Progenitor cell of endocrine pancreas (in vitro differentiated cells): ENCODE measurements around the gene CHAC1. TPM values are rescaled to one million over a fixed set of nuclear protein-coding genes. Genes with fewer than 3 reads are reported as not detected.
A peak's percentile ranks its signal among the peaks of the same experiment; 100 is the strongest.
"Not testable (repeated sequence)": the region's sequence is repeated elsewhere in the genome, so short reads cannot be mapped to it uniquely, and the experiment has no call there.

Experiments
- DNase-seq: peaks from one replicate; pipeline ENCODE4 v3.0.0; 2021; ENCODE audit warnings: low spot score; ENCODE audit not compliant: unreplicated experiment
- H3K27ac Mint-ChIP-seq: 2 replicates; pipeline ENCODE4 v1.8.0; 2021; ENCODE audit warnings: mild to moderate bottlenecking, moderate library complexity, mixed read lengths
- H3K27me3 Mint-ChIP-seq: 2 replicates; pipeline ENCODE4 v1.8.0; 2021; ENCODE audit warnings: mixed read lengths
- H3K36me3 Mint-ChIP-seq: 2 replicates; pipeline ENCODE4 v1.8.0; 2022; ENCODE audit warnings: mixed read lengths; ENCODE audit not compliant: insufficient read depth
- H3K4me1 Mint-ChIP-seq: 2 replicates; pipeline ENCODE4 v1.8.0; 2021; ENCODE audit warnings: low read depth, mixed read lengths
- H3K4me3 Mint-ChIP-seq: 2 replicates; pipeline ENCODE4 v1.8.0; 2021; ENCODE audit warnings: low read depth, mild to moderate bottlenecking, moderate library complexity, mixed read lengths
- H3K9me3 Mint-ChIP-seq: 2 replicates; pipeline ENCODE4 v1.8.0; 2021; ENCODE audit warnings: low read depth, mixed read lengths
- total RNA-seq: library from RNA; stranded (reverse); gene quantifications from 2 replicates; pipeline ENCODE4 v1.2.1, GENCODE V29; 2021
- TF ChIP-seq, protein P1 (sequence below): fragments of 200-600 bp; sonication (generic); IDR thresholded peaks from one replicate; pipeline ENCODE4 v1.5.0; 2021; ENCODE audit warnings: antibody characterized with exemption, mild to moderate bottlenecking; ENCODE audit not compliant: unreplicated experiment

The CHAC1 gene
- total RNA-seq, 1 donor from 2014 or later, result 14.4 TPM

DNA sequence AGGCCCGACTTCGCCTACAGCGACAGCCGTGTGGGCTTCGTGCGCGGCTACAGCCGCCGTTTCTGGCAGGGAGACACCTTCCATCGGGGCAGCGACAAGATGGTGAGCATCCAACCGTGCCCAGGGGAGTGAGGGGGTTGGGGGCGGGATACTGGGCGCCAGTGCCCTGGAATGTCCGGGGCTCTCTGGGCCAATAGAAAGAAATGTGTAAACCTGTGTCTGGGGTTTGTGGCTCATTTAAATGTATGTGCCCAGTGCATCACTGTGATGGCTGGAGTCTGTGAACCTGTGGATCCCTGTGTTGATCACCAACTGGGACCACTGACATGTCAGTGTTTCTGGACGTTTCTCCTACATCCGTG is 423 bp downstream of the CHAC1 start:
- H3K9me3 Mint-ChIP-seq, result no peaks in the 10 kb centered on the region
- H3K4me1 Mint-ChIP-seq, result peaks cover 17% of the 10 kb centered on the region
- peak overlapping the region; percentile 88 for H3K4me3 Mint-ChIP-seq
- TF ChIP-seq, protein P1, sequence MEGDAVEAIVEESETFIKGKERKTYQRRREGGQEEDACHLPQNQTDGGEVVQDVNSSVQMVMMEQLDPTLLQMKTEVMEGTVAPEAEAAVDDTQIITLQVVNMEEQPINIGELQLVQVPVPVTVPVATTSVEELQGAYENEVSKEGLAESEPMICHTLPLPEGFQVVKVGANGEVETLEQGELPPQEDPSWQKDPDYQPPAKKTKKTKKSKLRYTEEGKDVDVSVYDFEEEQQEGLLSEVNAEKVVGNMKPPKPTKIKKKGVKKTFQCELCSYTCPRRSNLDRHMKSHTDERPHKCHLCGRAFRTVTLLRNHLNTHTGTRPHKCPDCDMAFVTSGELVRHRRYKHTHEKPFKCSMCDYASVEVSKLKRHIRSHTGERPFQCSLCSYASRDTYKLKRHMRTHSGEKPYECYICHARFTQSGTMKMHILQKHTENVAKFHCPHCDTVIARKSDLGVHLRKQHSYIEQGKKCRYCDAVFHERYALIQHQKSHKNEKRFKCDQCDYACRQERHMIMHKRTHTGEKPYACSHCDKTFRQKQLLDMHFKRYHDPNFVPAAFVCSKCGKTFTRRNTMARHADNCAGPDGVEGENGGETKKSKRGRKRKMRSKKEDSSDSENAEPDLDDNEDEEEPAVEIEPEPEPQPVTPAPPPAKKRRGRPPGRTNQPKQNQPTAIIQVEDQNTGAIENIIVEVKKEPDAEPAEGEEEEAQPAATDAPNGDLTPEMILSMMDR, result no peak
- peaks cover 52% of the 10 kb centered on the region for H3K27me3 Mint-ChIP-seq
- DNase-seq, result no peak
- peak overlapping the region; percentile 94 for H3K27ac Mint-ChIP-seq
- peaks cover 7% of the 10 kb centered on the region for H3K36me3 Mint-ChIP-seq

DNA sequence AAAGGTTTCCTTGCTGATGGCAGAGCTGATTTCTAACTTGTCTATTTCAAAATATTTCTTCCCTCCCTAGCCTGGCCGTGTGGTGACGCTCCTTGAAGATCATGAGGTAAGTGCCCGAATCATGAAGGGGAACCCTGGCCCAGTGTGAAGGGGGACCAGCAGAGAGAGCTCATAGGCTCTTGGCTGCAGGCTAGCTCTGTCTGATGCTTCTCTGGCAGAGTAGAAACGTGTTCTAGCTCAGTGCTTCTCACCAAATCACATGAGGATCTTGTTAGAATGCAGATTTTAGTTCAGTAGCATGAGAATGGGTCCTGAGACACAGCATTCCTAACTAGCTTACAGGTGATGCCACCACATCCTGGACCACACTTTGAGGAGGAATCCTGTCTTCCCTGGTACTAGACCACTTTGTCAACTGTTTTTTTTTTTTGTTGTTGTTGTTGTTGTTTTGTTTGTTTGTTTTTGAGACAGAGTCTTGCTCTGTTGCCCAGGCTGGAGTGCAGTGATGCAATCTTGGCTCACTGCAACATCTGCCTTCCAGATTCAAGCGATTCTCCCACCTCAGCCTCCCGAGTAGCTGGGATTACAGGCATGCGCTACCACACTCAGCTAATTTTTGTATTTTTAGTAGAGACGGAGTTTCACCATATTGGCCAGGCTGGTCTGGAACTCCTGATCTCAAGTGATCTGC is 1.0 kb downstream of the CHAC1 start:
- Mint-ChIP-seq H3K4me3 (peak overlapping the region; percentile 88), H3K4me1 (peaks cover 19% of the 10 kb centered on the region), H3K27me3 (peaks cover 49% of the 10 kb centered on the region), H3K27ac (peak overlapping the region; percentile 94)
- not testable (repeated sequence) for DNase-seq, H3K9me3 Mint-ChIP-seq, H3K36me3 Mint-ChIP-seq

DNA sequence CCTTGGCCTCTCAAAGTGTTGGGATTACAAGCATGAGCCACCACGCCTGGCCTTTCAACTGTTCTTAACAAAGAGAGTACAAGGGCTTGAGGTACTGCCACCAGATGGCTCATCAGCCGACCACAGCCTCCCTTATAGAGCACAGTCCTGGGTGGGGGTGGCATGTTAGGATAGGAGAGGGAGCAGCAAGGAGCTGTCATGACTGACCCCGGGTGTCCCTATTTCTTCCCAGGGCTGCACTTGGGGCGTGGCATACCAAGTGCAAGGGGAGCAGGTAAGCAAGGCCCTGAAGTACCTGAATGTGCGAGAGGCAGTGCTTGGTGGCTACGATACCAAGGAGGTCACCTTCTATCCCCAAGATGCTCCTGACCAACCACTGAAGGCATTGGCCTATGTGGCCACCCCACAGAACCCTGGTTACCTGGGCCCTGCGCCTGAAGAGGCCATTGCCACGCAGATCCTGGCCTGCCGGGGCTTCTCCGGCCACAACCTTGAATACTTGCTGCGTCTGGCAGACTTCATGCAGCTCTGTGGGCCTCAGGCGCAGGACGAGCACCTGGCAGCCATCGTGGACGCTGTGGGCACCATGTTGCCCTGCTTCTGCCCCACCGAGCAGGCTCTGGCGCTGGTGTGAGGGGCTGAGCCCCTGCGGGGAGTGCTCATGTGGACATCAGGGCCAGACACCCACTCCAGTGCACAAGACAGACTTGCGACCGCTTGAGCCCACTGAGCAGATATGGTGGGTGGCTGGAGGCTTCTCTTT is 2.1 kb downstream of the CHAC1 start:
- no peak overlapping the region for H3K27ac Mint-ChIP-seq
- no peaks in the 10 kb centered on the region for H3K9me3 Mint-ChIP-seq
- H3K4me1 Mint-ChIP-seq, result peaks cover 24% of the 10 kb centered on the region
- no peak for DNase-seq
- peak overlapping the region; percentile 88 for H3K4me3 Mint-ChIP-seq
- peaks cover 7% of the 10 kb centered on the region for H3K36me3 Mint-ChIP-seq
- H3K27me3 Mint-ChIP-seq, result peaks cover 50% of the 10 kb centered on the region
- TF ChIP-seq, protein P1, result no peak

DNA sequence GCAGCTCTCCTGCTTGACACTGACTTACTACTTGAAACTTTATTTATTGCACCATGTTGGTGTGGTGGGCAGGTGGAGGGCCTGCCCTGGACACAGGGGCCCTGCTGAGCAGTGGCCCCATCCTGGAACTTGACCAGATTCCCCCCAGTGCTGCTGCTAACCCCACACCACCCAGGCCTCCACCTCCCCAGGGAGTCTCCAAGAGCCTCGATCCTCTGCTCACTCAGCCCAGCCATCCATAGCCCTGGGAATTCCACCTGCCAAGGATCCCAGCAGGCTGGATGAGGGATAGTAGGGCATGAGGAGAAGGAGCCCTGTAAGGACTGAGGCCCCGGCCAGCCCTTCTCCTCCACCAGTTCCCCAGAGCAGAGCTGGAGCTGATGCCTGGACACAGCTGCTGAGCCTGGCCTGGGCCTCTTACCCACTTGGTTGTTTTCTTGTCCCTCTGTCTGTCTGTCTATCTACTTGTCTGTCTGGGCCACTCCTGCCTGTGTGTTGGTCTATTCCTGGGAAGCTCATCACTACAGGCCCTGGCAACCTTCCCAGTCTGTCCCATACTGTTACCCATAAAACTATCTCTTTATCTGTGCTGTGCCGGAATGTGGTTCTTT is 2.8 kb downstream of the CHAC1 start:
- no peak for DNase-seq
- Mint-ChIP-seq H3K4me3 (peak overlapping the region; percentile 58), H3K9me3 (no peaks in the 10 kb centered on the region), H3K27me3 (peaks cover 50% of the 10 kb centered on the region), H3K36me3 (peaks cover 7% of the 10 kb centered on the region), H3K4me1 (peaks cover 24% of the 10 kb centered on the region), H3K27ac (no peak overlapping the region)
- TF ChIP-seq, protein P1, result no peak

DNA sequence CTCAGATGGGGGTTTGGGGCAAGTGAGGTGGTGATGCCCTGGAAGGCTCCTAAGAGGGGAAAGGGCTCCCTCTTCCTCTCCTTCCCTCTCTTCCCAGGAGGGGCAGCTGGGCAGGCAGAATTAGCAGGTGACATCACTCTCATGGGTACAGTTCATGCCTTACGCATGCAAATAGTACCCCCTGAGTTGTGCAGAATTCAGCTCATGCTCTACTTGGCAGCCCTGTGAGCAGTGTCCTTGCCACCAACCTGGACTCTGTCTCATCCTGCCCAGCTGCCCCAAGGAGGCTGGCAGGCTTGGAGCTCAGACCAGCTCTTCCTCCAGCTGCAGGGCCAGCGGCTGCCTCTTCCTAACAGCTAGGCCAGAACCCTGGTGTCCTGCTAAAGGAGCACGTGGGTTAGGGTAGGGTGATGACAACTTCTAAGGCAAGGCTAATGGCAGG is 3.3 kb downstream of the CHAC1 start:
- H3K4me3 Mint-ChIP-seq, result peak overlapping the region; percentile 58
- peaks cover 48% of the 10 kb centered on the region for H3K27me3 Mint-ChIP-seq
- no peak overlapping the region for H3K27ac Mint-ChIP-seq
- no peak for DNase-seq
- H3K36me3 Mint-ChIP-seq, result peaks cover 7% of the 10 kb centered on the region
- H3K9me3 Mint-ChIP-seq, result no peaks in the 10 kb centered on the region
- H3K4me1 Mint-ChIP-seq, result peaks cover 24% of the 10 kb centered on the region
- TF ChIP-seq, protein P1, result no peak
